GM18517 (cell line): Measurements from ENCODE around the gene SQOR.

ENCODE experiments used
- ATAC-seq: cut with Tn5 transposase; IDR thresholded peaks from one replicate; pipeline ENCODE4 v1.9.1; 2021; ENCODE audit warnings: mild to moderate bottlenecking, moderate library complexity; ENCODE audit not compliant: unreplicated experiment

Gene SQOR

GRCh38 chr15:45634432-45635190 is at the start of gene SQOR:
Gene SQOR, plus strand, starts transcription at chr15:45635029. Its CDS starts 23,895 bp downstream, at chr15:45658924.
- ATAC-seq, result peak; percentile 78

- ATAC-seq, result no peak
These were observed 49.6 kb upstream of the SQOR start for GRCh38 chr15:45585069-45585791.

- no peak for ATAC-seq
These were observed 48.7 kb upstream of the SQOR start for GRCh38 chr15:45586125-45586524.

GRCh38 chr15:45586601-45587094 is 48.2 kb upstream of the SQOR start:
- ATAC-seq, result no peak

GRCh38 chr15:45587095-45587862 is 47.5 kb upstream of the SQOR start, which contains the start of gene BLOC1S6:
Gene BLOC1S6, plus strand, starts transcription at chr15:45587379. Its CDS starts 65 bp downstream, at chr15:45587444.
- ATAC-seq, result peak; percentile 76

GRCh38 chr15:45587863-45588170 is 47.0 kb upstream of the SQOR start:
- ATAC-seq, result no peak

- no peak for ATAC-seq
These were observed 46.5 kb upstream of the SQOR start for GRCh38 chr15:45588219-45588875.

- no peak for ATAC-seq
These were observed 45.6 kb upstream of the SQOR start for GRCh38 chr15:45589256-45589655.

GRCh38 chr15:45594319-45594718 is 40.5 kb upstream of the SQOR start:
- ATAC-seq, result no peak

GRCh38 chr15:45594835-45595530 is 39.8 kb upstream of the SQOR start:
- ATAC-seq, result no peak

- no peak for ATAC-seq
These were observed 30.9 kb upstream of the SQOR start for GRCh38 chr15:45603881-45604280.

GRCh38 chr15:45604326-45604725 is 30.5 kb upstream of the SQOR start:
- ATAC-seq, result no peak

- no peak for ATAC-seq
These were observed 28.4 kb upstream of the SQOR start for GRCh38 chr15:45606413-45606812.

GRCh38 chr15:45606841-45607240 is 28.0 kb upstream of the SQOR start:
- no peak for ATAC-seq

- no peak for ATAC-seq
These were observed 23.5 kb upstream of the SQOR start for GRCh38 chr15:45611305-45611704.

GRCh38 chr15:45612790-45613415 is 21.9 kb upstream of the SQOR start:
- ATAC-seq, result no peak

- no peak for ATAC-seq
These were observed 17.9 kb upstream of the SQOR start for GRCh38 chr15:45616901-45617323.

- ATAC-seq, result no peak
These were observed 16.0 kb upstream of the SQOR start for GRCh38 chr15:45618813-45619212.

GRCh38 chr15:45628136-45628535 is 6.7 kb upstream of the SQOR start:
- ATAC-seq, result no peak
